Brain microvascular endothelial cell (primary cell): ENCODE data around the gene OR6V1.

Source experiments
- DNase-seq: peaks from one replicate; pipeline ENCODE4 v3.0.0-alpha.2; 2020
- H3K27ac ChIP-seq: fragments of 250-450 bp; sonication (Bioruptor Pico); 2 replicates; pipeline ENCODE4 v1.5.1; 2020; ENCODE audit warnings: mild to moderate bottlenecking, moderate library complexity
- H3K27me3 ChIP-seq: fragments of 250-450 bp; sonication (Bioruptor Pico); replicated peaks from 2 replicates; pipeline ENCODE4 v1.5.1; 2020; ENCODE audit warnings: mild to moderate bottlenecking
- H3K36me3 ChIP-seq: fragments of 250-450 bp; sonication (Bioruptor Pico); replicated peaks from 2 replicates; pipeline ENCODE4 v1.5.1; 2020; ENCODE audit warnings: mild to moderate bottlenecking
- H3K4me3 ChIP-seq: 2 replicates; pipeline ENCODE4 v1.5.1; 2011; ENCODE audit warnings: low read depth, mild to moderate bottlenecking, control low read depth, low read length, moderate library complexity
- CTCF ChIP-seq: IDR thresholded peaks from 2 replicates; pipeline ENCODE4 v1.5.1; 2011; ENCODE audit warnings: low read depth, mild to moderate bottlenecking, moderate library complexity, low read length, control low read depth, inconsistent platforms; ENCODE audit errors: missing control alignments
- in situ Hi-C: cut with HindIII; loops from 2 replicates; pipeline ENCODE4 v1.10.0; 2017; ENCODE audit warnings: low sequenced_read_pairs, low pct_ligation_motif_present

Gene OR6V1

GRCh38 chr7:143015926-143016490 is 36.1 kb upstream of the OR6V1 start:
- Histone ChIP-seq H3K27me3 (no peaks in the 10 kb centered on the region), H3K36me3 (no peaks in the 10 kb centered on the region), H3K27ac (peak overlapping the region; percentile 49), H3K4me3 (no peak overlapping the region)
- in situ Hi-C loops: loop anchor here (25.0 kb wide), 1 partner anchor 196 kb away; the partner anchor contains the start of gene TAS2R40
- no peak for TF ChIP-seq CTCF
- no peak for DNase-seq

- no peaks in the 10 kb centered on the region for H3K27me3 ChIP-seq
- in situ Hi-C loops: loop anchor here (25.0 kb wide), 1 partner anchor 195 kb away; the partner anchor contains the start of gene TAS2R40
- no peak overlapping the region for H3K4me3 ChIP-seq
- no peak for TF ChIP-seq CTCF
- no peaks in the 10 kb centered on the region for H3K36me3 ChIP-seq
- no peak overlapping the region for H3K27ac ChIP-seq
- no peak for DNase-seq
Measured at GRCh38 chr7:143016996-143017395, 35.1 kb upstream of the OR6V1 start.

GRCh38 chr7:143018931-143019330 is 33.2 kb upstream of the OR6V1 start:
- TF ChIP-seq CTCF: no peak
- Histone ChIP-seq H3K27ac (no peak overlapping the region), H3K36me3 (no peaks in the 10 kb centered on the region), H3K27me3 (no peaks in the 10 kb centered on the region), H3K4me3 (no peak overlapping the region)
- no peak for DNase-seq
- in situ Hi-C loops: loop anchor here (25.0 kb wide), 1 partner anchor 193 kb away; the partner anchor contains the start of gene TAS2R40

GRCh38 chr7:143023047-143023446 is 29.1 kb upstream of the OR6V1 start:
- H3K36me3 ChIP-seq: no peaks in the 10 kb centered on the region
- DNase-seq: no peak
- no peak overlapping the region for H3K27ac ChIP-seq
- no peak overlapping the region for H3K4me3 ChIP-seq
- no peaks in the 10 kb centered on the region for H3K27me3 ChIP-seq
- TF ChIP-seq CTCF: no peak
- in situ Hi-C loops: loop anchor here (25.0 kb wide), 1 partner anchor 189 kb away; the partner anchor contains the start of gene TAS2R40

- DNase-seq: no peak
Measured at GRCh38 chr7:143025371-143025770, 26.8 kb upstream of the OR6V1 start.

More at GRCh38 chr7:143025371-143025770, 26.8 kb upstream of the OR6V1 start:
- TF ChIP-seq CTCF: no peak
- Histone ChIP-seq H3K4me3 (no peak overlapping the region), H3K36me3 (no peaks in the 10 kb centered on the region), H3K27ac (no peak overlapping the region), H3K27me3 (no peaks in the 10 kb centered on the region)
- in situ Hi-C loops: no loop called here
